Stimulated activated CD4-positive, alpha-beta T cell treated with anti-CD3 and anti-CD28 coated beads, Interleukin-4, amount 100 ng/mL, for 4 hours (primary cell): Measurements from ENCODE around the gene OR52E8.

Source experiments
- DNase-seq, 2 experiments: peaks; one replicate each; pipeline ENCODE4 v3.0.0-alpha.2; 2020

OR52E8 gene

GRCh38 chr11:5857590-5857989, at the start of gene OR52E8:
TSS of gene OR52E8 (minus strand) at chr11:5857690. CDS start at chr11:5857690, 0 bp downstream.
- no peak for DNase-seq

GRCh38 chr11:5899534-5899933, 42.0 kb upstream of the OR52E8 start:
- DNase-seq = no peak

GRCh38 chr11:5892908-5893307, 35.4 kb upstream of the OR52E8 start, which contains the start of gene OR52E5:
TSS of gene OR52E5 (plus strand) at chr11:5893208. CDS start at chr11:5900777, 7,569 bp downstream.
- DNase-seq = no peak

DNA sequence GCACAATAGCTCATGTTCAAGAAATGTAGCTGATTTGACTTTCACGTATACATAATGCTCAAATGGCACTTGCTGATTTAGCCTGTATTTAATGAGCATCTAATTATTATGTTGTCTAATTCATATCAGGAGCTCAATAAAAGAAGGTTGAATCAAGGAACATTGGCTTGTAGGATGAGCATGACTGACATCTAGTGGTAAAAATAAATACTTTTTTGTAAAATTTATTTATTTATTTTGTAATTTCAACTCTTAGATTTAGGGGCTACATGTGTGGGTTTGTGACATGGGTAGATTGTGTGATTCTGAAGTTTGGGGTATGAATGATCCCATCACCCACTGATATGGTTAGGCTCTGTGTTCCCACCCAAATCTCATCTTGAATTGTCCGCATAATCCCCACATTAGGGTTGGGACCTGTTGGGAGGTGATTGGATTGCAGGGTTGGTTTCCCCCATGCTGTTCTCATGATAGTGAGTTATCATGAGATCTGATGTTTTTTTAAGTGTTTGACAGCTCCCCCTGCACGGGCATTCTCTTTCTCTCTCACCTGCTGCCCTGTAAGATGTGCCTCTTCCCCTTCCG, 33.8 kb upstream of the OR52E8 start:
- DNase-seq = no peak

GRCh38 chr11:5887661-5888060, 30.2 kb upstream of the OR52E8 start:
- DNase-seq = no peak

- DNase-seq = no peak
These were observed 29.7 kb upstream of the OR52E8 start for GRCh38 chr11:5887172-5887571.

DNA sequence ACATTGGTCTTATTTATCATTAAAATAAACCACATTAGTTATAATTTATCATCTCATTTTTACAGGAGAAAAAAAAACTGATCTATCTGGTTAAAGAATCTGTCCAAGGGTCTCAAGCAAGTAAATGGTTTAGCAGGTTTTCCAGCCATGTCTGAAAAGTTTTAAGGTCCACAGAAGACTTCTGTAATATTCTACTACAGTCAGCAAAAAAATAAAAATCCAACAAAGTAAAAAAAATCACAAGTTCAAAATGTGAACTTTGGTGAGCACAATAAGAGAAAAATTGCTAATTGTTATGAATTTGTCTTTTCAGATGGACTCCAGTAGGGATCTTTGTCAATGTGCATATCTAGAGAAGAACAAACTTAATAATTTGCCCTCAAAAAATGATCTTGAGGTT, 24.3 kb upstream of the OR52E8 start:
- DNase-seq = no peak

DNA sequence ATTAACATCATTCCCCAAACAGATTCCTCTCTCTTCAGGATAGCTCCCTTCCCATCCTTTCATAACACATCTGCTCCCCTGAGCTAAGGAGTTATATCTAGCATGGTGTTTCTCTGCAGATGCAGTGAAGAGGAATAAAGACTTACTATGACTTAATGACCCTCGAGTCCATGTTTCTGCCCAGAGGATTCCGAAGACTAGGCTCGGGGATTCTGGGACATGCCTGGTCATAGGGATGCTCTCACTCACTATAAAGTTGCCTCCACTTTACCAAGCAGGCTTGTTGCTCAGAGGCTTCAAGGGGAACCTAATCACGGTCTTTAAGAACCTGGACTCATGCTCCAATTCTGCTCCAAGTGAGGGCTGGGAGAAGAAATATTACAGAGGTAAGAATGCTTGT, 22.8 kb upstream of the OR52E8 start, which contains the start of gene OR52E4:
Gene OR52E4 (plus strand): TSS at position 301 of the 400 bp plus-strand sequence. CDS start 3,664 bp downstream, outside the sequence.
- no peak for DNase-seq

GRCh38 chr11:5878564-5878963, 21.1 kb upstream of the OR52E8 start:
- DNase-seq = no peak

- no peak for DNase-seq
These were observed 8.3 kb upstream of the OR52E8 start for GRCh38 chr11:5865826-5866225.

GRCh38 chr11:5851002-5851401, 6.5 kb downstream of the OR52E8 start:
- DNase-seq = no peak

GRCh38 chr11:5847711-5848110, 9.8 kb downstream of the OR52E8 start:
- DNase-seq = no peak

DNA sequence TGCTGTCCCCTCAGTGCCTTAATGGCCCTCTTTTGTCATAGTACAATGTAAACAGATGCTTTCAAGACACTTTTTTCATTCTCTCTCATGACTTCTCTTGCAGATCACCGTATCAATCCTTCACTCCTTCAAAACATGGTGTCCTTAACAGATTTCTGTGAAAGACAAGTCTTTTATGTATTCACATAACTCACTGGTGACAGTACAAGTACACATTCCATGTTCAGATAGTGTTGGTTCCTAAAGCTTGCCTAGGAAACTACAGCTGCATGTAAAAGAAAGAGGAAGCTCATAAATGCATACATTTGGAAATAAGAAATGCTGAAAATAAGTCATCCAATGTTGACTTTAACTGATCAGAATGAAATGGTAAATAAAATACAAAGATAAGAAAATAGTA, 10.8 kb downstream of the OR52E8 start:
- DNase-seq = no peak

DNA sequence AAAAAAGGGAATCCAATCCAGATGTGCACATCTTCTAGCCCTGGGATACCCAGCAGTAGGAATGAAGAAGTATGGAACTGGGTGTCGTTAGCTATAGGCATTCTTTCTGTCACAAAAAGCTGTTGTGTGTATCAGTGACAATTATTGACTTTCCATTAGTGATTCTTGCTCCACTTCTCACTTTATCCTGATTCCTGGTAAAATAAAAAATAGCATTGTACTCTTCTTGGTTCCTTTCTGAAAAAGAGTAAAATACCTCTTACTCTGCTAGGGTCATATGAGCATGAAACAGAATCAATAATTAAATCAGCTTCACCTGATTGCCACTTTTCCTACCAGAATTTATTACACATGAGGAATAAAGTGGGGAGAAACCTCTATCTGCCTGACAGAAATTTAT, 15.7 kb downstream of the OR52E8 start, which contains the start of gene OR52E6:
Gene OR52E6 (minus strand): TSS at position 101 of the 400 bp plus-strand sequence. CDS start 0 bp downstream, at position 101.
- DNase-seq = no peak

GRCh38 chr11:5837695-5838094, 19.8 kb downstream of the OR52E8 start:
- no peak for DNase-seq

DNA sequence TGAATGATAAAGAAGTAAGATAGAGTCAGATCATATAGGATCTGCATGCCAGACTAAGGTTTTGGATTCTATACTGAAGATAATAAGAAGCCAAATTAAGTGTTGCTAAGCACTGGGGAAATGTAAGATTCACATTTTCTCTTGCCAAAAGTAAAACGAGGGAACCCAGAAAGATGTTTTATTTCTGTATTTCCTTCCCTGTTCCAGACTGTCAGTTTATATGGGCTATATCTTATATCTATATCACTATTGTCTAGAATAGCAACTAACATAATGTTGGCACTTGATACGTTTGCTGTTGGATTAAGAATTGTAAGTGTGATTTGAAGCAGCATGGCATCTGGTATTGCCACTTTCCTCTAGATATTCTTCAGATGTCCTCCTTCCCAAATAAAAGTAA, 24.0 kb downstream of the OR52E8 start:
- DNase-seq = no peak

DNA sequence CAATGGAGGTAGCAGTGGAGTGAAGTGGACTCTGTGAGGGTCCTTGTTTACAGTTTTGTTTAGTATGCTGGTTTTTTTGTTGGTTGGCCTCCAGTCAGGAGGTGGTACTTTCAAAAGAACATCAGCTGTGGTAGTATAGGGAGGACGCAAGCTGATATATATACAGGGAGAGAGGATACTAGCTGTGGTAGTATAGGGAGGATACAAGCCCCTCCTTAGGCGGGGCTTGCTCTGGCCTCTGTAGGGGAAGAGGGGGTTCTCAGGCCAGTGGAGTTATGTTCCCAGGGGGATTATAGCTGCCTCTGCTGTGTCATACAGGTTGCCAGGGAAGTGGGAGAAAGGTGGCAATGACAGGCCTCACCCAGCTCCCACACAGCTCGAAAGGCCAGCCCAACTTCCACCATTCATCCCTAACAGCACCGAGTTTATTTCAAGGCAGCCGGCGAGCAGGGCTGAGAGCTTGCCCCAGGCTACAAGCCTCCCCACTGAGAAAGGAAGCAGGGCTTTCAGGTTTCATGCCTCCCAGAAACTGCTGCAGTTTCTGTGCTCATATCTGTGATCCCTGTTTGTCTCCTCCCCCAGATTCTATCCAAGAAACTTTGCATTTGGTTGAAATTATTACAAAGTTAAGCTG, 26.2 kb downstream of the OR52E8 start:
- no peak for DNase-seq

DNA sequence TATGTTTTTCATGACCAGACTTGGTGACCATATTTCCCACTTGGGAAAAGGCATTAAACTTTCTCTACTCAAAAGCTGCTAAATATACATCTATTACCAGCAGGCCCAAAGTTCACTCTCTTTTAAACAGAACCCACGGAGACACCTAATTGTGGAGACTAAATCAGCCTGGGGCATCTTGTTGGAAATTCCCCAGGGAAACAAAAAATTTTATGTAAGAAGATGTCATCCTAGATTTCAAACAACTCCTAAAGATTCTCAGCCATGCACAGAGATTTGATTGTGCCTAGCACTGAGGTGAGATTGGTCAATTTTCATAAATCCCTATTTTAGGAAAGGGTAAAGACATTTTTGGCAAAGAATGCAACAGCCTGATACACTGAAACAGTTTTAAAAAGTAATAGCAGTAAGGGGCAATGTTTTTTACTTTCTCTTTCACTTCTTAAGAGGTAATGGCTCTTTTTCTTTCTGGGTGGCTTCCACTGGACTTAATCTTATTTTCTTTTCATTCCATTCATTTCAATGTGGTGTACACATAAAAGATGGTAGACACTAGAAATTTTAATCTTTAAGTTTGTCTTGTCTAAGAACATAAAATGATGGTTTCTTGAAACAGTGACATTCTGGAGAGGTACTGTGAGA, 39.1 kb downstream of the OR52E8 start:
- DNase-seq = no peak

DNA sequence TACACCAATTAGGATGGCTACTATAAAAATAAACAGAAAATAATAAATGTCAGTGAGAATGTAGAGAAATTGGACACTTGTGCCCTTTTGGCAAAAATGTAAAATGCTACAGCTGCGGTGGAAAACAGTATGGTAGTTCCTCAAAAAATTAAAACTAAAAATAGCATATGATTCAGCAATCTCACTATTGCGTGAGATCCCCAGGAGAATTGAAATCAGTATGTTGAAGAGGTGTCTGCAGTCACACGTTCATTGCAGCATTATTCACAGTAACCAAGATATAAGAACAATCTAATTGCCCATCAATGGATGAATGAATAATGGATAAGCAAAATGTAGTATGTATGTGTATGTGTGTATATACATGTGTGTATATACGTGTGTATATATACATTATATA, 42.0 kb downstream of the OR52E8 start:
- DNase-seq = no peak

DNA sequence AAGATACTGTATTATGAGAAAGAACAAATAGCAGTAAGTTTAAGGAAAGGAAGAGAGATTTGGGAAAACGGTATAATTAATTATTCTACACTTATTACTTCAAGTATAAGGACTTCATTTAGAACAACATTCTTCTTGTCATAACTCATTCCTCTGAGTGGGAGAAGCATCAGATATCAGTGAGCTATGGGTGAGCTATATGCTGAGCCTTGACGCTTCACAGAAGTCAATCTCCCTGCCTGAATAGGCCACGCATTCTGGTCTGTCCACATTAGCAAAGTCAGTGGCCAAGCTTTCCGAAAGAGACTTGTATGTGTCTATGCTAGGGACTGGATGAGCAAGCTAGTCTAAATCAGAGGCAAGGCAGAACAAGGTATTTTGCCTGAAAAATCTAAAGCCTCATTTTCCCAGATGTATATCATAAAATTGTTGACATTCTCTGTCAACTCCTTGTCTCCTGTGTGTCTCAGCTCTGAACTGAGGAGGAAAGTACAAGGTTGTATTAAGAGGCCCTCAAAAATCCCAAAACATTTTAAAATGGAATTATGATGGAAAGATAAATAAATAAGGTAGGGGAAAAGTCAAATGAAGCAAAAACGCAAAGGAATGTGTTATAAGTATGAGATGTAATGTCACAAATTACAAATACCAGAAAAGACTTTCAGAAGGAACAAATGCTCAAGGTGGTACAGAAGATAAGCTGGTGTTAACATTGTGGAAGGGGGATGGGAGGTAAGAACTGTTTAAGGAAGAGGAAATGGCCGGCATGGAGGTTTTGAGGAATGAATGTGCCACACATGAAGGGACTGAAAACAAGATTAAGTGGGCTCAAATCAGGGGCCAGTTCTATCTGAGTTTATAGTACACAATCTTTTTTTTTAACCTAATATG, 47.3 kb downstream of the OR52E8 start:
- no peak for DNase-seq

DNA sequence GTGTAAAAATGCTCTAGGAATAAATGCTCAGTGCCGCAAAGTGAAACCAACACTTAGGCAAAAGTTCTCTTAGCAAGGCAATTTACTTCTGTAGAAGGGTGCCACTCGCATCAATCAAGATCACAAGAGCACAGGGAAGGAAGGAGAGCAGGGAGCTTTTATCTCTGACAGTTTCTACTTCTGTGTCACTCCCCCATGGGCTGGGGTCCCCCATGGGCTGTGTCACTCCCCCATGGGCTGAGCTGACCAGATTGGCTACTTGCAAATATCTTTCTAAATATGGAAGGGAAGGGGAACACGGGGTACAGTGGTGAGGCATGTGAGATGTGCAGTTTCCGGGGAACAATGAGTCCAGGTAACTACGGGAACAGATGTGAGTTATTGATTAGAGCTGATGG, 48.4 kb downstream of the OR52E8 start:
- DNase-seq = no peak

DNA sequence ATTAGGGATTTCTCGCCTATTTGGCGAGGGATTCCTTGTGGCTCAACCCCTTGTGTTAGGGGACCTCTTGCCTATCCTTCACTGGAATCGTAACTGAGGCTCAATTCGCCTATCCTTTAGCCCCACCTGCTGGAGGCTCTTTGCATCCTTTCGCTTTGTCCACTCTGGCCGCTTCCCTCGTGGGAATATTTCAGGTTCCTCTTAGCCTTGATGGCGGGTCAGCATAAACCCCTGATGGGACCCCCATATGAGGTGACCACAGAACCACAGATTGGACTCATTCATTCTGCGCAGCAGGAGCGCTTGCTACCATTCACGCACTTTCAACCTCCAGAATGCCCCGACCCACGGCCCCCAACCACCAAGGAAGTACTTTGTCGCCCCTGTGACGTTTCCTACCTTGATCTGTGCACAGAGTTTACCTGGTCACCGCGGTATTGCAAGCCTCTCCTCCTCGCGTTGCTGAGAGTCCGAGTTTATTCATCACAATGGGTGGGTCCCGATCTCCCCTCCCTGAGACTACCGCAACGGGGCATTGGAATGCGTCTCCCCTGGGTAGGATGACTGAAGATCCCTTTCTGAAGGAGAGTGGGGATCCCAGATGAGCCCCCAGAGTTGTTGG, 48.9 kb downstream of the OR52E8 start, which contains the start of gene OR52N2:
Gene OR52N2 (plus strand): TSS at position 425 of the 622 bp plus-strand sequence. CDS start 11,412 bp downstream, outside the sequence.
- peak; percentile 53 to 57 for DNase-seq
